ENCODE measurements around the gene CCDC78. TPM values are rescaled to one million over a fixed set of nuclear protein-coding genes. Genes with fewer than 3 reads are reported as not detected.

Gene CCDC78
- total and polyA plus RNA-seq, 2 of the 13 experiments (the other 11 are each of a cell fraction or from before 2014, with no cell fraction given), result 0.53 to 1.5 TPM

GRCh38 chr16:708959-709358 lies 17.3 kb downstream of the CCDC78 start:
- ATAC-seq, result no peak
- BruUV-seq (replicated peaks), result no TSS peak

GRCh38 chr16:708019-708418 lies 18.2 kb downstream of the CCDC78 start:
- Histone ChIP-seq H3K4me3 (replicated peaks in 1 of 3; ENCODE audit: insufficient read depth in 1 of 3, low read depth in 2 of 3, low read length in 3 of 3) (no peak overlapping the region), H3K9ac (ENCODE audit: insufficient read depth, low read depth, low read length) (no peak overlapping the region), H3K79me2 (ENCODE audit: insufficient read depth, low read length) (no peaks in the 10 kb centered on the region), H3K27me3 (ENCODE audit: control insufficient read depth in 1 of 2, insufficient read depth in 2 of 2, low read length in 2 of 2) (peaks cover 19 to 70% of the 10 kb centered on the region in 2 experiments; a peak in 4 of 5 replicates), H3K4me2 (ENCODE audit: low read depth, low read length) (no peak overlapping the region), H3K36me3 (replicated peaks in 1 of 2; ENCODE audit: control insufficient read depth in 1 of 2, insufficient read depth in 2 of 2, low read length in 2 of 2) (no peaks in the 10 kb centered on the region), H4K20me1 (ENCODE audit: insufficient read depth, low read length) (no peaks in the 10 kb centered on the region), H2AFZ (ENCODE audit: low read length) (no peak overlapping the region), H3K9me3 (ENCODE audit: low read length) (no peaks in the 10 kb centered on the region), H3K4me1 (ENCODE audit: insufficient read depth, low read length) (peaks cover 9% of the 10 kb centered on the region), H3K27ac (ENCODE audit: extremely low read length, insufficient read depth, low read length) (no peak overlapping the region)
- ATAC-seq (no peak), FAIRE-seq (no peak), DNase-seq (ENCODE audit: low spot score) (no peak)
- POLR2A ChIA-PET, result no interaction called here
- BruUV-seq (replicated peaks), result no TSS peak
- 0% methylated on average over 3 of the region's 3 CpGs for WGBS (ENCODE audit: low lambda C conversion rate)
- in situ Hi-C loops (cut with HindIII; ENCODE audit: extremely low pct_ligation_motif_present, low pct_unique_long_range_greater_than_20kb), result no loop called here
- TF ChIP-seq HOMEZ (CRISPR knock-in tag; IDR thresholded peaks at IDR 0.05; ENCODE audit: low read depth), result no peak
- TF ChIP-seq ZNF263 (CRISPR knock-in tag; IDR thresholded peaks at IDR 0.05), result peak; percentile 72
- no peak for TF ChIP-seq BHLHE40 (IDR thresholded peaks at IDR 0.05; ENCODE audit: low read length)
- TF ChIP-seq NAIF1 (CRISPR knock-in tag; IDR thresholded peaks at IDR 0.05; ENCODE audit: borderline replicate concordance), result no peak
- no peak for TF ChIP-seq DMTF1 (CRISPR knock-in tag; IDR thresholded peaks at IDR 0.05)
- no peak for TF ChIP-seq KAT7 (CRISPR knock-in tag; IDR thresholded peaks at IDR 0.05; ENCODE audit: borderline replicate concordance)
- TF ChIP-seq NFRKB (IDR thresholded peaks at IDR 0.05), result no peak
- CTCF ChIA-PET (ENCODE audit: low intra/inter-chr PET ratio, low total read pairs), result no interaction called here
- intact Hi-C loops (cut with micrococcal nuclease; ENCODE audit: unreplicated experiment), result no loop called here

More at GRCh38 chr16:708959-709358, 17.3 kb downstream of the CCDC78 start:
- Histone ChIP-seq H3K4me1 (ENCODE audit: insufficient read depth, low read length) (peaks cover 13% of the 10 kb centered on the region), H3K9me3 (ENCODE audit: low read length) (no peaks in the 10 kb centered on the region), H3K27me3 (ENCODE audit: control insufficient read depth in 1 of 2, insufficient read depth in 2 of 2, low read length in 2 of 2) (peaks cover 14 to 61% of the 10 kb centered on the region in 2 experiments; a peak in 4 of 5 replicates), H3K36me3 (replicated peaks in 1 of 2; ENCODE audit: control insufficient read depth in 1 of 2, insufficient read depth in 2 of 2, low read length in 2 of 2) (no peaks in the 10 kb centered on the region), H2AFZ (ENCODE audit: low read length) (no peak overlapping the region), H3K9ac (ENCODE audit: insufficient read depth, low read depth, low read length) (no peak overlapping the region), H3K4me2 (ENCODE audit: low read depth, low read length) (no peak overlapping the region), H4K20me1 (ENCODE audit: insufficient read depth, low read length) (no peaks in the 10 kb centered on the region), H3K4me3 (replicated peaks in 1 of 3; ENCODE audit: insufficient read depth in 1 of 3, low read depth in 2 of 3, low read length in 3 of 3) (no peak overlapping the region), H3K79me2 (ENCODE audit: insufficient read depth, low read length) (no peaks in the 10 kb centered on the region), H3K27ac (ENCODE audit: extremely low read length, insufficient read depth, low read length) (no peak overlapping the region)
- in situ Hi-C loops (cut with HindIII; ENCODE audit: extremely low pct_ligation_motif_present, low pct_unique_long_range_greater_than_20kb), result no loop called here
- WGBS (ENCODE audit: low lambda C conversion rate), result 0% methylated on average over 4 of the region's 4 CpGs
- CTCF ChIA-PET (ENCODE audit: low intra/inter-chr PET ratio, low total read pairs), result no interaction called here
- no peak for DNase-seq (ENCODE audit: low spot score)
- TF ChIP-seq ZNF557 (CRISPR knock-in tag; IDR thresholded peaks at IDR 0.05) (no peak), MTERF4 (CRISPR knock-in tag; IDR thresholded peaks at IDR 0.05) (no peak), ZNF263 (CRISPR knock-in tag; IDR thresholded peaks at IDR 0.05) (peak; percentile 68; the same call in 1 of the 2 replicates)
- intact Hi-C loops (cut with micrococcal nuclease; ENCODE audit: unreplicated experiment), result no loop called here
- no peak for FAIRE-seq
- POLR2A ChIA-PET, result no interaction called here
